Measurements from ENCODE around the gene FRMD4A.

DNA sequence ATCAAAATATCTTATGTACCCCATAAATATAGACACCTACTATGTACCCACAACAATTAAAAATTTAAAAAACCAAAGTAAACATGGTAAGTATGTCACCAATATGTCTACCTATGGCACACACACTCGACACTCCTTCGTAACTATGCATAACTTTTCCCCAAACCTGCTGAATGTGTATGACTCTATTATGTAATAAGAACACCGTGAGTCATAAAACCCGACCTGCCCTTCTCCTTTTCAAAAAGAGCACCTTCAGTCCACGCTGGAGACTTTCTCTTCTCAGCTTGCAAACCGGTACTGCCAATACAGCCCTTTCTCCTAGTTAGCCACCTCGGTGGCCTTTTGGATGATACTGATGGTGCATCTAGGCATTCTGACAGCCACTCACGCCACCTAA is 557.7 kb downstream of the FRMD4A start:
- no peak for TF ChIP-seq CTCF (IDR thresholded peaks at IDR 0.05)
- no peak for TF ChIP-seq ZFX (IDR thresholded peaks at IDR 0.05; ENCODE audit: borderline replicate concordance)
